Liver (tissue), 3 donors: ENCODE measurements around the gene ISM1.

Experiments
- CTCF ChIP-seq: fragments of 150-350 bp; IDR thresholded peaks from 2 replicates; pipeline ENCODE4 v1.5.1; 2017; ENCODE audit warnings: improper control_type of control experiment, low read depth, low read length; ENCODE audit not compliant: missing input control
- GABPA ChIP-seq, 2 donors: IDR thresholded peaks in 1 of 2; conservative IDR thresholded peaks in 1 of 2; 2 replicates each; pipeline ENCODE4 v1.6.1; 2016; ENCODE audit warnings: antibody characterized with exemption in 2 of 2, mild to moderate bottlenecking in 1 of 2, moderate library complexity in 1 of 2
- JUND ChIP-seq, 2 donors: IDR thresholded peaks; 2 replicates each; pipeline ENCODE4 v1.6.1; 2016; ENCODE audit warnings: antibody characterized with exemption in 2 of 2
- MAX ChIP-seq: IDR thresholded peaks from 2 replicates; pipeline ENCODE4 v1.6.1; 2016; ENCODE audit warnings: antibody characterized with exemption
- RAD21 ChIP-seq, 2 donors: IDR thresholded peaks; 2 replicates each; pipeline ENCODE4 v1.6.1; 2016; ENCODE audit warnings: antibody characterized with exemption in 2 of 2, mild to moderate bottlenecking in 2 of 2
- REST ChIP-seq: IDR thresholded peaks from 2 replicates; pipeline ENCODE4 v1.6.1; 2016; ENCODE audit warnings: antibody characterized with exemption, mild to moderate bottlenecking
- SP1 ChIP-seq: IDR thresholded peaks from 2 replicates; pipeline ENCODE4 v1.6.1; 2018; ENCODE audit warnings: antibody characterized with exemption, mild to moderate bottlenecking
- TAF1 ChIP-seq: conservative IDR thresholded peaks from 2 replicates; pipeline ENCODE4 v1.6.1; 2016; ENCODE audit warnings: antibody characterized with exemption, mild to moderate bottlenecking
- YY1 ChIP-seq: IDR thresholded peaks from 2 replicates; pipeline ENCODE4 v1.6.1; 2016; ENCODE audit warnings: antibody characterized with exemption, mild to moderate bottlenecking
- ZBTB33 ChIP-seq: IDR thresholded peaks from 2 replicates; pipeline ENCODE4 v1.6.1; 2016; ENCODE audit warnings: antibody characterized with exemption
- donor health status: healthy.
- donor health status: healthy.

GRCh38 chr20:13337090-13337784, 116.2 kb downstream of the ISM1 start:
- no peak for TF ChIP-seq REST
- no peak for TF ChIP-seq CTCF
- no peak for TF ChIP-seq RAD21 (IDR thresholded peaks at IDR 0.05)
- no peak for TF ChIP-seq GABPA (IDR thresholded peaks at IDR 0.05 in 1 of 2, conservative IDR thresholded peaks at IDR 0.05 in 1 of 2)
- TF ChIP-seq MAX = no peak
- TF ChIP-seq TAF1 = no peak
- TF ChIP-seq ZBTB33 = no peak
- no peak for TF ChIP-seq YY1
- TF ChIP-seq SP1 = no peak
- no peak for TF ChIP-seq JUND (IDR thresholded peaks at IDR 0.05)
